KOPT-K1 (cell line): ENCODE data around the gene KLHL30.

Experiments used
- H3K27ac ChIP-seq: fragments of 200-600 bp; sonication (generic); 2 replicates; pipeline ENCODE4 v1.5.1; 2016; ENCODE audit warnings: antibody characterized with exemption, mild to moderate bottlenecking, low read depth, low read length; ENCODE audit not compliant: poor library complexity, severe bottlenecking
- H3K36me3 ChIP-seq: fragments of 200-600 bp; sonication (generic); 2 replicates; pipeline ENCODE4 v1.5.1; 2017; ENCODE audit warnings: antibody characterized with exemption, mild to moderate bottlenecking, low read length, moderate library complexity; ENCODE audit not compliant: insufficient read depth
- H3K9me3 ChIP-seq: fragments of 200-600 bp; sonication (generic); 2 replicates; pipeline ENCODE4 v1.5.1; 2017; ENCODE audit warnings: antibody characterized with exemption, low read length, mild to moderate bottlenecking; ENCODE audit not compliant: insufficient read depth, poor library complexity, severe bottlenecking

Gene KLHL30

GRCh38 chr2:238130696-238131628 is 7.5 kb upstream of the KLHL30 start:
- H3K27ac ChIP-seq, result no peak overlapping the region
- H3K36me3 ChIP-seq, result no peaks in the 10 kb centered on the region

GRCh38 chr2:238131761-238132462 is 6.6 kb upstream of the KLHL30 start:
- Histone ChIP-seq H3K9me3 (no peaks in the 10 kb centered on the region), H3K36me3 (no peaks in the 10 kb centered on the region), H3K27ac (no peak overlapping the region)

More at GRCh38 chr2:238130696-238131628, 7.5 kb upstream of the KLHL30 start:
- H3K9me3 ChIP-seq, result no peaks in the 10 kb centered on the region

- no peaks in the 10 kb centered on the region for H3K36me3 ChIP-seq
Measured at GRCh38 chr2:238132463-238133450, 5.7 kb upstream of the KLHL30 start.

GRCh38 chr2:238133499-238134392 is 4.7 kb upstream of the KLHL30 start:
- Histone ChIP-seq H3K9me3 (no peaks in the 10 kb centered on the region), H3K36me3 (no peaks in the 10 kb centered on the region)

More at GRCh38 chr2:238132463-238133450, 5.7 kb upstream of the KLHL30 start:
- H3K9me3 ChIP-seq, result no peaks in the 10 kb centered on the region
- H3K27ac ChIP-seq, result no peak overlapping the region

GRCh38 chr2:238134393-238134785 is 4.1 kb upstream of the KLHL30 start:
- no peaks in the 10 kb centered on the region for H3K36me3 ChIP-seq
- no peaks in the 10 kb centered on the region for H3K9me3 ChIP-seq
- no peak overlapping the region for H3K27ac ChIP-seq

More at GRCh38 chr2:238133499-238134392, 4.7 kb upstream of the KLHL30 start:
- H3K27ac ChIP-seq, result no peak overlapping the region

- Histone ChIP-seq H3K36me3 (no peaks in the 10 kb centered on the region), H3K9me3 (no peaks in the 10 kb centered on the region), H3K27ac (no peak overlapping the region)
Measured at GRCh38 chr2:238135601-238136150, 2.8 kb upstream of the KLHL30 start.

- no peaks in the 10 kb centered on the region for H3K9me3 ChIP-seq
- no peak overlapping the region for H3K27ac ChIP-seq
- no peaks in the 10 kb centered on the region for H3K36me3 ChIP-seq
Measured at GRCh38 chr2:238136820-238137537, 1.5 kb upstream of the KLHL30 start.

GRCh38 chr2:238137885-238138284 is 583 bp upstream of the KLHL30 start:
- Histone ChIP-seq H3K9me3 (no peaks in the 10 kb centered on the region), H3K27ac (no peak overlapping the region), H3K36me3 (no peaks in the 10 kb centered on the region)

GRCh38 chr2:238139196-238140039 is 950 bp downstream of the KLHL30 start:
- Histone ChIP-seq H3K27ac (no peak overlapping the region), H3K9me3 (no peaks in the 10 kb centered on the region), H3K36me3 (no peaks in the 10 kb centered on the region)

- Histone ChIP-seq H3K27ac (no peak overlapping the region), H3K36me3 (no peaks in the 10 kb centered on the region), H3K9me3 (no peaks in the 10 kb centered on the region)
Measured at GRCh38 chr2:238140040-238140439, 1.6 kb downstream of the KLHL30 start.

- Histone ChIP-seq H3K36me3 (no peaks in the 10 kb centered on the region), H3K27ac (no peak overlapping the region), H3K9me3 (no peaks in the 10 kb centered on the region)
Measured at GRCh38 chr2:238140721-238141540, 2.5 kb downstream of the KLHL30 start.
